ENCODE measurements around the gene GEMIN7. TPM values are rescaled to one million over a fixed set of nuclear protein-coding genes. Genes with fewer than 3 reads are reported as not detected.

The GEMIN7 gene
- total RNA-seq, 3 donors from 2014 or later, result 58.8 to 69.3 (median 65.0) TPM

DNA sequence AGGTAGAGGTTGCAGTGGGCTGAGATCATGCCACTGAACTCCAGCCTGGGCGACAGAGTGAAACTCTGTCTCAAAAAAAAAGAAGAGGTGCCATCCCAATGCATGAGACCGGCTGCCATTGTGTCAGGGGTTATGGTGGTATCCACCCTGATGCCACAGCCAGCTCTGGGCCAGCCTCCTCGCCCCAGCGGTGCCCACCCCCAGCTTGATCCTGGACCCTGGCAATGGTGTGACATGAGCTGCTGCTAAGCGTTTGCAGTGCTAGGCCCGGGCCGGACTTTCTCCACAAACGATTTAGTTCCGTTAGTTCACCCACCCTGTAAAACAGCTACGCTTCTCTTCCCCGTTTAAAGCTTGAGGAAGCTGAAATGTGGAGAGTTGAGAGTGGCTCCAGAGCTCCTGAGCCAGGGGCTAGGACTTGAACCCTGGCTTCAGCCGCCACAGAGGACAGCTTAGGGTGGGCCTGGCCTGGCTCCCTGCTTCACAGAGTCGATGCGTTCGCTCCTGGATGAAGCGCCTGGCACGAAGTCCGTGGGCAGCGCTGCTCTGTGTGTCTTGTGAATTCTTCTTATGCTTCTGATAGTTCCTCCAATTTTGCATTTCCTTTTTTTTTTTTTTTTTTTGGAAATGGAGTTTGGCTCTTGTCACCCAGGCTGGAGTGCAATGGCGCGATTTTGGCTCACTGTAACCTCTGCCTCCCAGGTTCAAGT lies 56.3 kb downstream of the GEMIN7 start:
- no peak for DNase-seq
- peaks cover 12% of the 10 kb centered on the region for H3K4me1 Mint-ChIP-seq (ENCODE audit: low read depth)
- no peak for ATAC-seq
- H3K27me3 Mint-ChIP-seq (ENCODE audit: low read depth), result no peaks in the 10 kb centered on the region
- H3K4me3 Mint-ChIP-seq, result no peak overlapping the region
- H3K36me3 Mint-ChIP-seq (ENCODE audit: insufficient read depth), result peaks cover 3% of the 10 kb centered on the region
- no peaks in the 10 kb centered on the region for H3K9me3 Mint-ChIP-seq

DNA sequence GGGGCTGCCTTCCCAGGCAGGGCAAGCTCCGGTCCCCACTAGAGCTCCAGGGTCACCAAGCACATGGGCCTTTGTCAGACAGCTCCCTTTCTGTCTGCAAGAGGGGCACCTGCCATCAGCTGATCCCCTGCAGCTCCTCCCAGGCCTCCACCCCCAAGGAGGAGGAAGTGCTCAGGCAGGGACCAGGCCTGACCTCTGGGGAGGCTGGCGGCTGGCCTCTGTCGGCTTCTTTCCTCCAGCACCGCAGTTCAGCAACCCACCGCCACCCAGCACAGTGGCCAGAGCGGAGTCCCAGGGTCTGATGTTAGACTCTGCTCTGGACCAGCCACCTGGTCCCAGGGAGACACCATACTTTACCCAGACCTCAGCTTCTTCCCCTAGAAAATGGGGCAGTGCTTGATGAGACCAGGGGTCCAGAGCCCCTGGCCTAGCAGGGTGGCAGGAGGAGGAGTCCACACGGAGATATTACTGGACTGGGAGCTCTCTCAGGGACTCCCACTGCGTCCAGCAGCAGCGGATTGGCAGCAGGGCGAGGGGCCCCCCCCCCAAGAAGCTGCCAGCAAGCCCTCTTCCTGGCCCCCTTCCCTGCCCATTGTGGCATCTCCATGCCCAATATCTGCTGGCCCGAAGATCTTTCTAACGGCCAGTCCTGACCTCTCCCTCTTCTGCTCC lies 57.6 kb downstream of the GEMIN7 start:
- H3K9me3 Mint-ChIP-seq, result no peaks in the 10 kb centered on the region
- H3K27me3 Mint-ChIP-seq (ENCODE audit: low read depth), result no peaks in the 10 kb centered on the region
- no peak overlapping the region for H3K4me3 Mint-ChIP-seq
- no peak for DNase-seq
- peaks cover 5% of the 10 kb centered on the region for H3K36me3 Mint-ChIP-seq (ENCODE audit: insufficient read depth)
- peaks cover 9% of the 10 kb centered on the region for H3K4me1 Mint-ChIP-seq (ENCODE audit: low read depth)
- ATAC-seq, result no peak

DNA sequence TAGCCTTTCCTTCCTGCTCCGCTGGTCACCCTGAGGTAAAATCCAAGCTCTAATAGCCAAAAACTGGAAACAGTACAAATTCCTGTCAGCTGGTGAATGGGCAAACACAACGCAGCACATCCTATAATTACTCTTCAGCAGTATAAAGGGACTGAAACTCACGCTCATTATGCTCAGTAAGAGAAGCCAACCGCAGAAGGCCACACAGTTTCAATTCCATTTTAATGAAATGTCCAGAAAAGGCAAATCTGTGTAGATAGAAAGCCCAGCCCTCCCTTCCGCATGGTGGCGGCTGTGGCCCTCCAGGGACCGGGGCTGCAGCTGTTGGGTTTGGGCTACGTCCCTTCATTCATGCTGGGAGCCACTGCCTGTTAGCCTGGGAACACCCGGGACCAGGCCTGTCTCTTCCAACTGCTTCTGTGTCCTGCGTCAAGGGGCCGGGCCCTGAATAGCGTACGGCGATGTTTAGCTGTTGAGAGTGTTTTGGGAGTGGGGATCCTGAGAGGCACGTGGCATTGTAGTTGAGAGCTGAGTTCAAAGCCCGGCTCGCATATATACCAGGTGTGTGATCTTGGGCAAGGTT lies 58.2 kb downstream of the GEMIN7 start:
- DNase-seq, result no peak
- H3K4me3 Mint-ChIP-seq, result no peak overlapping the region

DNA sequence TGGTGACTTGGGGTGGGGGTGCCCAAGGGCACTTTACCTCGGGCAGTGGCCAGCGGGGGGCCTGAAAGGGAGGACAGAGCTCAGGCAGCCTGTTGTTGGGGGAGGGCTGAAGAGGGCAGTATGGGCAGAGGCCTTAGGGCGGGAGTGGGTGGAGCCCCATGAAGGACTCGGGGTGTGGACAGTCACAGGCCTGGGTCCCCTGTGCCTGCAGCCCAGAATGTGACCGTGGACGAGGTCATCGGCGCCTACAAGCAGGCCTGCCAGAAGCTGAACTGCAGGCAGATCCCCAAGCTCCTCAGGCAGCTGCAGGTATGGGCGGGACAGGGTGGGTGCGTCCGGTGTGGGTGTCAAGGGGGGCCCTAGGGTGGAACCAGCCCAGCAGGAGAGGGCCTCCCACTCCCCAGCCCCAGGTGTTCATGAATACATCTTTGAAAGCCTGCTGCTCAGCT lies 59.3 kb downstream of the GEMIN7 start:
- no peak for ATAC-seq
- Mint-ChIP-seq H3K4me3 (no peak overlapping the region), H3K4me1 (ENCODE audit: low read depth) (peaks cover 9% of the 10 kb centered on the region), H3K27me3 (ENCODE audit: low read depth) (no peaks in the 10 kb centered on the region), H3K36me3 (ENCODE audit: insufficient read depth) (peaks cover 14% of the 10 kb centered on the region), H3K9me3 (no peaks in the 10 kb centered on the region)
- DNase-seq, result no peak

More for the DNA sequence above, 58.2 kb downstream of the GEMIN7 start:
- H3K27me3 Mint-ChIP-seq (ENCODE audit: low read depth), result no peaks in the 10 kb centered on the region
- no peaks in the 10 kb centered on the region for H3K9me3 Mint-ChIP-seq
- peaks cover 5% of the 10 kb centered on the region for H3K36me3 Mint-ChIP-seq (ENCODE audit: insufficient read depth)
- H3K4me1 Mint-ChIP-seq (ENCODE audit: low read depth), result peaks cover 9% of the 10 kb centered on the region
- ATAC-seq, result no peak

DNA sequence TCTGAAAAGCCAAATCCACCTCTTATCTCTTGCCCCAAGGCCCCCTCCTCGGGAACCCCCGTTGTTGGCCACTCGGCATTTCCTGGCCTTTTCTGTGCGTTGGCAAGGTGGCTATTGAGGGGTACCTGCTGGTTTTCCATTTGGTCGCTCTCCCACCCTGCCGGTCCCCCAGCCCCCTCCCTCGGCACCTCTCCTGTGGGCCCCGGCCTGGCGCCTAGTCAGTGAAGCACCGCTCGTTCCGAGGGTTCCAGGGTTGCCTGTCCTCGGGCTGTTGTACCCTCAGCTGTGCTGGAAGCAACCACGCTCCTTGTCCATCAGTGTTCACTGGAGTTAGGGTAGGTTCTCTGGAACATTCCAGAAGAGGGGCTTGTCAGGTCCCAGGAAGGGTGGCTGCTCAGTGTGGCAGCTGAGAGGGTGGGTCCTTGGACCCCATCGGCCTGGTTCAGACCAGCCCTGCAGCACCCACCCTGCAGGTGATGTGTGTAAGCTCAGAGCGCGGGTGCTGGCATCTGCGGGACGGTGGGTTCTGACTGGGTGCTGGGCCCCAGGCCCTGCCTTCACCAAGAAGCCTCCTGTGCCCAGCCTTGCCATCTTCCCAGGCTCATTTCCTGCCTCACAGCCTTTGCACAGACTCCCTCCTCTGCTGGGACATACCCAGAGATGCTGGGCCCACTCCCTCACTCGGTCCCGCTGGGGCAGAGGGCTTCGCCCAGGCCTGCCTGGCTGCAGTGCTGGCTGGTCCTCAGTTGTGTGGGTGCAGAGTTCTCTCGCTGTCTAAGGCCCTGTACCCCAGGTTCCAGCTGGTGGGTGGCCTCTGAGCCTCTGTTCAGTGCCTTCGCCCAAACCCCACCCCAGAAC lies 60.5 kb downstream of the GEMIN7 start:
- no peaks in the 10 kb centered on the region for H3K9me3 Mint-ChIP-seq
- ATAC-seq (no peak), DNase-seq (no peak)
- peaks cover 11% of the 10 kb centered on the region for H3K36me3 Mint-ChIP-seq (ENCODE audit: insufficient read depth)
- H3K27me3 Mint-ChIP-seq (ENCODE audit: low read depth), result no peaks in the 10 kb centered on the region
- no peak overlapping the region for H3K4me3 Mint-ChIP-seq
- no peaks in the 10 kb centered on the region for H3K4me1 Mint-ChIP-seq (ENCODE audit: low read depth)

DNA sequence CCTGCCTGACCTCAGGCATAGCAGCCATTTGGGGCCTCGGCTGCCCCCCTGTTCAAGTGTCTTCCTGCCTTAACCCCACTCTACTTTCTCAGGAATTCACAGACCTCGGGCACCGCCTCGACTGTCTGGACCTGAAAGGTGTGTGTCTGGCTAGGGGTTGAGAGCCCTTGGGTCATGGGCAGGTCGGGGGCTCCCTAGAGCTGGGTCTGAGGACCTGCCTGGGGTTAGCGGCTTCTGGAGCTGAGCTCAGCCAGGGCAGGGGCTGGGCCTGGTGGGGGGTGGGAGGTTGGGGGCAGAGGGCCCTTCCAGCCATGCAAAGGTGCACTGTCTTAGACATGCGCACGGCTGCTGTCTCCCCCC lies 61.1 kb downstream of the GEMIN7 start:
- Mint-ChIP-seq H3K27me3 (ENCODE audit: low read depth) (no peaks in the 10 kb centered on the region), H3K4me1 (ENCODE audit: low read depth) (no peaks in the 10 kb centered on the region), H3K9me3 (no peaks in the 10 kb centered on the region), H3K4me3 (no peak overlapping the region), H3K36me3 (ENCODE audit: insufficient read depth) (peaks cover 11% of the 10 kb centered on the region)
- ATAC-seq, result no peak
- no peak for DNase-seq

DNA sequence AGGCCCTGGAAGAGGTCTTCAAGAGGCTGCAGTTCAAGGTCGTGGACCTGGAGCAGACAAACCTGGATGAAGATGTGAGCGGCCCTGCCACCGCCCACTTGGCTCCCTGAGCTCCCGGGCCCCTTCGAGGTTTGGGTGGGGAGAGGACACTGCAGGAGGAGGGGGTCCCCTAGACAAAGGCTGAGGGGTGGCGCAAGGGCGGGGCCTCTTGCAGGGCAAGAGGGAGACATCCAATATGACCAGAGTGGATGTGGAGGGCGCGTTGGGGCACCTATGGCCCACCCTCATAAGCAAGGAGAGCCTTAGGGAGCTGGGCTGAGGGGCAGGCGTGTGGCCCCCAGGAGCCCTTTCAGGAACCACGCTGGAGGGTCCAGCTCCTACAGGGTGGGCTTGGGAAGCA lies 61.5 kb downstream of the GEMIN7 start:
- Mint-ChIP-seq H3K9me3 (no peaks in the 10 kb centered on the region), H3K4me3 (no peak overlapping the region), H3K27me3 (ENCODE audit: low read depth) (no peaks in the 10 kb centered on the region), H3K36me3 (ENCODE audit: insufficient read depth) (peaks cover 11% of the 10 kb centered on the region), H3K4me1 (ENCODE audit: low read depth) (no peaks in the 10 kb centered on the region)
- DNase-seq, result no peak
- no peak for ATAC-seq

Other genes starting within 250 kb of the GEMIN7 start
- gene NECTIN2, start 233.0 kb upstream of the GEMIN7 start, total RNA-seq, result 1 to 10 TPM in 2 of 3 donors, under 1 TPM in 1; 0.66 to 1.4 (median 1.3) TPM
- 100 to 1,000 TPM; 427 to 536 (median 461) TPM for gene TOMM40, start 188.0 kb upstream of the GEMIN7 start, total RNA-seq
- 1 to 10 TPM; 4.3 to 5.0 (median 4.9) TPM for gene APOE, start 173.5 kb upstream of the GEMIN7 start, total RNA-seq
- 1 to 10 TPM; 1.3 to 4.8 (median 4.2) TPM for gene APOC1, start 164.7 kb upstream of the GEMIN7 start, total RNA-seq
- not detected for gene APOC4, start 137.0 kb upstream of the GEMIN7 start, total RNA-seq
- gene APOC2, start 133.2 kb upstream of the GEMIN7 start, total RNA-seq, result not detected
- 100 to 1,000 TPM; 103 to 117 (median 112) TPM for gene CLPTM1, start 123.9 kb upstream of the GEMIN7 start, total RNA-seq
- gene RELB, start 77.8 kb upstream of the GEMIN7 start, total RNA-seq, result 100 to 1,000 TPM; 128 to 137 (median 129) TPM
- 100 to 1,000 TPM; 111 to 114 (median 114) TPM for gene CLASRP, start 40.2 kb upstream of the GEMIN7 start, total RNA-seq
- gene ZNF296, start 2.8 kb upstream of the GEMIN7 start, total RNA-seq, result 10 to 100 TPM in 1 of 3 donors, 1 to 10 TPM in 2; 7.8 to 10.2 (median 8.6) TPM
- gene PPP1R37, start 13.9 kb downstream of the GEMIN7 start, total RNA-seq, result 10 to 100 TPM; 23.2 to 24.9 (median 24.7) TPM
- gene NKPD1, start 81.7 kb downstream of the GEMIN7 start, total RNA-seq, result under 1 TPM; 0.30 to 0.45 (median 0.33) TPM
- gene TRAPPC6A, start 99.0 kb downstream of the GEMIN7 start, total RNA-seq, result 10 to 100 TPM in 1 of 3 donors, 1 to 10 TPM in 2; 8.5 to 11.5 (median 9.1) TPM
- gene BLOC1S3, start 99.5 kb downstream of the GEMIN7 start, total RNA-seq, result 10 to 100 TPM; 12.3 to 15.5 (median 14.5) TPM
- gene EXOC3L2, start 166.1 kb downstream of the GEMIN7 start, total RNA-seq, result not detected
- gene MARK4, start 172.0 kb downstream of the GEMIN7 start, total RNA-seq, result 10 to 100 TPM; 14.6 to 18.3 (median 15.9) TPM
- gene CKM, start 243.6 kb downstream of the GEMIN7 start, total RNA-seq, result not detected